Parathyroid adenoma (tissue), 2 donors: ENCODE measurements around the gene TBC1D16.

Experiments used
- H2AFZ ChIP-seq: fragments of 300-600 bp; sonication (generic); one replicate; pipeline ENCODE4 v1.7.0; 2017; ENCODE audit warnings: antibody characterized with exemption, mild to moderate bottlenecking
- H3K27ac ChIP-seq: fragments of 300-600 bp; sonication (generic); one replicate; pipeline ENCODE4 v1.7.0; 2017
- H3K27me3 ChIP-seq: fragments of 300-600 bp; sonication (generic); one replicate; pipeline ENCODE4 v1.7.0; 2017; ENCODE audit warnings: low read length; ENCODE audit not compliant: control insufficient read depth, insufficient read depth
- H3K36me3 ChIP-seq: fragments of 300-600 bp; sonication (generic); one replicate; pipeline ENCODE4 v1.7.0; 2017; ENCODE audit warnings: low read length; ENCODE audit not compliant: control insufficient read depth, insufficient read depth
- H3K4me1 ChIP-seq: fragments of 300-600 bp; sonication (generic); one replicate; pipeline ENCODE4 v1.7.0; 2017; ENCODE audit warnings: control low read depth
- H3K4me2 ChIP-seq: fragments of 300-600 bp; sonication (generic); one replicate; pipeline ENCODE4 v1.7.0; 2017; ENCODE audit warnings: low read length
- H3K4me3 ChIP-seq: fragments of 300-600 bp; sonication (generic); one replicate; pipeline ENCODE4 v1.7.0; 2017; ENCODE audit warnings: low read depth, low read length
- H3K79me2 ChIP-seq: fragments of 300-600 bp; sonication (generic); one replicate; pipeline ENCODE4 v1.7.0; 2017; ENCODE audit warnings: control low read depth
- H3K9ac ChIP-seq: fragments of 300-600 bp; sonication (generic); one replicate; pipeline ENCODE4 v1.7.0; 2017; ENCODE audit warnings: mild to moderate bottlenecking
- H3K9me3 ChIP-seq: fragments of 300-600 bp; sonication (generic); one replicate; pipeline ENCODE4 v1.7.0; 2017; ENCODE audit warnings: low read length; ENCODE audit not compliant: control insufficient read depth
- TF ChIP-seq, protein P1 (sequence below): fragments of 300-600 bp; sonication (generic); IDR thresholded peaks from one replicate; pipeline ENCODE4 v1.7.0; 2017; ENCODE audit warnings: antibody characterized with exemption, mild to moderate bottlenecking
- donor health status: primary hyperparathyroidism.

Gene TBC1D16

DNA sequence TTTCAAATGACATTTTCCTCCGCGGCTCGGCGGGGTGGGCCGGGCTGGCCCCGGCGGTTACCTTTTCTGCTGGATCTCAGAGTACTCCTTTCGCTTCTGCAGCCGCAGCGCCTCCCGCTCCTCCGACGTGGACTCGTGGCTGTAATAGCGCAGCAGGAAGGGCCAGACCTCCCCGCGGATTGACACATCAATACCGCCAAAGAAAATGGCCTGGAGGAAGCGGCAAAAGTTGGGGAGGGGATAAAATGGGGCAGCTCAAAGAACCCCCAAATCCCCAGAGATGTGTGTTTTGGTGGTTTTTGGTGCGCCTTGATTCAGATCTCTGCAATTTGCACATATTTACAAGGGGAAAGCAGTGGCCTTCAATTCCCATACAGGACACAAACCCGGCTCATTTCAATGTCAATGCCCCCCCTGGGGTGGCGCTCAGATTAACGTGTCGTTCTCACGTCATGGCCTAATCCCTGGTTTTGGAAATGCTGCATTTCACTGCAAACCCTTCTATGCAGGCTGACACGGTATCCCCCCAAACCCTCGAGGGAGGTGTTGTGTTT is 85.9 kb downstream of the TBC1D16 start:
- no peak overlapping the region for H3K4me2 ChIP-seq
- no peaks in the 10 kb centered on the region for H3K36me3 ChIP-seq
- TF ChIP-seq, protein P1, sequence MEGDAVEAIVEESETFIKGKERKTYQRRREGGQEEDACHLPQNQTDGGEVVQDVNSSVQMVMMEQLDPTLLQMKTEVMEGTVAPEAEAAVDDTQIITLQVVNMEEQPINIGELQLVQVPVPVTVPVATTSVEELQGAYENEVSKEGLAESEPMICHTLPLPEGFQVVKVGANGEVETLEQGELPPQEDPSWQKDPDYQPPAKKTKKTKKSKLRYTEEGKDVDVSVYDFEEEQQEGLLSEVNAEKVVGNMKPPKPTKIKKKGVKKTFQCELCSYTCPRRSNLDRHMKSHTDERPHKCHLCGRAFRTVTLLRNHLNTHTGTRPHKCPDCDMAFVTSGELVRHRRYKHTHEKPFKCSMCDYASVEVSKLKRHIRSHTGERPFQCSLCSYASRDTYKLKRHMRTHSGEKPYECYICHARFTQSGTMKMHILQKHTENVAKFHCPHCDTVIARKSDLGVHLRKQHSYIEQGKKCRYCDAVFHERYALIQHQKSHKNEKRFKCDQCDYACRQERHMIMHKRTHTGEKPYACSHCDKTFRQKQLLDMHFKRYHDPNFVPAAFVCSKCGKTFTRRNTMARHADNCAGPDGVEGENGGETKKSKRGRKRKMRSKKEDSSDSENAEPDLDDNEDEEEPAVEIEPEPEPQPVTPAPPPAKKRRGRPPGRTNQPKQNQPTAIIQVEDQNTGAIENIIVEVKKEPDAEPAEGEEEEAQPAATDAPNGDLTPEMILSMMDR = no peak
- no peak overlapping the region for H3K27ac ChIP-seq
- no peak overlapping the region for H2AFZ ChIP-seq
- H3K4me3 ChIP-seq = no peak overlapping the region
- H3K79me2 ChIP-seq = no peaks in the 10 kb centered on the region
- H3K27me3 ChIP-seq = no peaks in the 10 kb centered on the region
- no peak overlapping the region for H3K9ac ChIP-seq
- H3K4me1 ChIP-seq = no peaks in the 10 kb centered on the region
- H3K9me3 ChIP-seq = no peaks in the 10 kb centered on the region

DNA sequence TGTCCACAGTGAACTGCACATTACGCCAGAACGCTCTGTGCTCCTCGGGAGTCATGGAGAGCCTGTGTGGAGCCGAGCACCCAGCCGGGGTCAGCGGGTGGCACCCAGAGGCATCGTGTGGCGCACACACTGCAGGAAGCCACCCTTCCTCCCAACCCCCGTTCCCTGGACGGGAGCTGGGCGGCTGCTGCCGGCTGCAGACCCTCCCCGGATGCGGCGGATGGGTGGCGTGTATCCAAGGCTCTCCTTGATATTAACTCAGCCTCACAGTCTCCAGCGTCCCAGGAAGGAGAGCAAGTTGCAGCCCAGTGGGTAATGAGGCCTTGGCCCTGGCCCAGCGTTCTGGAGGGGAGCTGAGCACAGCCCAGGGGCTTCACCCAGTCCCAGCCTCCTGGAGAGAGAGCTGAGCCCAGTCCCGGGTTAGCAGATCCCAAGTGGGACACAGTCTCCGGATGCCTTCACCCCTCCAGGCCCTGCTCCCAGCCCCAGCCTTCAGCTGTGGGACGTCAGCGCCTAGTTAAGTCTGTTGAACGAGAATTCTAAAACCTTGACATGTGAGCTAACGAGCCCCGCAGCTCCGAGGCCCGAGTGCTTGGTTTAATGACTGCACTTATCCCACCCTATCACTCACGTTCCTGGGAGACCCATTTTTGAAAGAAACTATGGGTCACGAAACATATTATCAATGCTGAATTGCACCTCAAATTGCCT is 86.6 kb downstream of the TBC1D16 start:
- Histone ChIP-seq H3K79me2 (no peaks in the 10 kb centered on the region), H2AFZ (no peak overlapping the region), H3K36me3 (no peaks in the 10 kb centered on the region), H3K4me2 (no peak overlapping the region), H3K9me3 (no peaks in the 10 kb centered on the region), H3K27ac (no peak overlapping the region), H3K4me3 (no peak overlapping the region), H3K27me3 (no peaks in the 10 kb centered on the region), H3K4me1 (no peaks in the 10 kb centered on the region), H3K9ac (no peak overlapping the region)
- TF ChIP-seq, protein P1 = no peak

DNA sequence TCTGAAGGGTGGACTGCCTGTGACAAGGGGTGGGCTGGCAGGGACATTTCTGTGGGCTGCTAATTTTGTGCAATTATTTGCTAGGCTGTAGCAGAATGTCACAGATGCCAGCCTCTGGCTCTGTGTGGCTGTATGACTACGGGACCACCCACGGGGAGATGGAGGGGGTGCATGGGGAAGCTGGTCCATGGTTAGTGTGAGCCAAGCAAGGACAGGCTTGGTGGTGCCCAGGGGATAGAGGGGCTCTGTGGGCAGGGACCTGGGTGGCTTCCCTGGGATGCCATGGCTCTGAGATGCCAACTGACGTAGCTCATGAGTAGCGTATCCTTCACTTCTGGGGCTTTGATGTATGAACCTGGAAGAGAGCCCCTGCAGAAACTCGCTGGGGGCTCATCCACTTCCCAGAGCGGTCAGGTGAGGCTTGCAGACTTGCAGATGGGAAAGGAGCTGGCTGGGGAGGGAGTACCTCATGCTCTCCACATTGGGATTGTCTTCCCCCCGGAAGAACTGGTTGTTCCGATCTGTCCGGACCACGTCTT is 87.2 kb downstream of the TBC1D16 start:
- TF ChIP-seq, protein P1 = no peak
- no peak overlapping the region for H3K4me3 ChIP-seq
- H3K79me2 ChIP-seq = no peaks in the 10 kb centered on the region
- H3K4me1 ChIP-seq = no peaks in the 10 kb centered on the region
- no peaks in the 10 kb centered on the region for H3K27me3 ChIP-seq
- no peak overlapping the region for H3K9ac ChIP-seq
- no peaks in the 10 kb centered on the region for H3K9me3 ChIP-seq
- H3K36me3 ChIP-seq = no peaks in the 10 kb centered on the region
- no peak overlapping the region for H3K27ac ChIP-seq
- no peak overlapping the region for H2AFZ ChIP-seq
- H3K4me2 ChIP-seq = no peak overlapping the region

DNA sequence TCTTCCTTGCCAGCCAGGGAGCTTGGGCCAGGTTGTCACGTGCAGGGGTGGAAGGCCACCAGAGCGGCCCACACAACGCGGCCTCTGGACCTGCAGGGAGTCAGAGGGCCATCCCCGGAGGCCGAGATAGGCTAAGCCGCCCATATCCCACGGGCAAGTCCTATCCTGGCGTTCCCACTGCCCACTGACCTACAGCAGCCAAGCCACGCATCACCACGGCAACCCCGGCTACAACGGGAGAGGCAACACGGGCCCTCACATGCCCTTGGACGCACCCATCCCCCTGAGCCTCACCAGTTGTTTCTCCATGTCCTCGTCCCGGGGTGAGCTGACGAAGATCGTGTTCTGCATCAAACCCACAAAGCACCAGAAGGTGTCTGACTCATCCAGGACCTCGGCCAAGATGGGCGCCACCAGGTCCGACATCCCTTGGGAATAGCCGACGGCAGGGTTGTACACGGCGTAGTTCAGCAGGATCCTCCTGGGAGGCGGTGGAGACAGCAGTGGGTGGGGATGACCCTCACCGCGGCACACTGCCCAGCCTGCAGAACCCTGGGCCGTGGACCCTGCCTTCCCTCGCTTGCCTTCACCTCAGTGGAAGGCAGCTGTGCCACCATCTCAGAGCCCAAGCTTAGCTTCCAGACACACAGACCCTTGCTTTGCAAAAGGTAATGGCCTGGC is 88.2 kb downstream of the TBC1D16 start:
- TF ChIP-seq, protein P1 = no peak

More for the DNA sequence above, 88.2 kb downstream of the TBC1D16 start:
- Histone ChIP-seq H2AFZ (no peak overlapping the region), H3K27me3 (no peaks in the 10 kb centered on the region), H3K79me2 (no peaks in the 10 kb centered on the region), H3K9me3 (no peaks in the 10 kb centered on the region), H3K4me1 (no peaks in the 10 kb centered on the region), H3K36me3 (no peaks in the 10 kb centered on the region), H3K27ac (no peak overlapping the region), H3K4me3 (no peak overlapping the region), H3K4me2 (no peak overlapping the region), H3K9ac (no peak overlapping the region)
